Raji (cell line): ENCODE measurements around the gene C1QTNF5.

ENCODE experiments used
- POLR2A ChIP-seq: IDR thresholded peaks from 2 replicates; pipeline ENCODE4 v1.6.1; 2011; ENCODE audit warnings: low read depth, low read length, control low read depth; ENCODE audit not compliant: insufficient read depth

The C1QTNF5 gene

DNA sequence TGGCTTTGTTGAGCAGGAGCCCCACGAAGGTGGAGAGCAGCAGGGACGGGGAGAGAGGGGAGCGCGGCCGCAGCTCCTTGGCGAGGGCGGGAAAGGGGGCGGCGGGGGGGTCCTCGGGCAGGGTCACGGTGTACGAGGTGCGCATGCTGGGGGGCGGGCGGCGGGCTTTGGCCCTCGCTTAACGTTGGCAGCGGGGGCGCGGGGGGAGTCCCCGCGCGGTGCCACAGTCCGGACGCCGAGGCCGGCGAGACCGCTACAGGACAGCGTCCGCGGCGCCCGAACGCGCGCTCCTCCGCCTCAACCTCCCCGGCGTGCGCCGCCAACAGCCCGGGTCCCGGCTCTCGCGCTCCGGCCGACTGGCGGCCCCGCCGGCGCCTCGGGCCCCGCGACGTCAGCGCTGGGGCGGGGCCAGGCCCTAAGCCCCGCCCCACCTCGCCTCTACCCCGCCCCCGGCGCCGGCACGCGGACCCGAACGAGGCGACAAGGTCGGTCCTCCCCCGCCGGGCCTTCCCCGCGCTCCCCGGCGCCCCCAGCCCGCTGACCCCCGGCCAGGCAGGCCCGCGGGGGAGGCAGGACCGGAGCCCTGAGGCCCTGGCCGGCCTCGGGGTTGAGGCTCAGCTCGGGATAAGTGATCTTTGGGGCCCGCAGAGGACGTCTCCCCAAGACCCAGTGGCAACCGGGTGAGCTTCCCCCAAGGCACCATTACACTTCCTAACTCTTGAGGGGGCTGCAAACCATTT lies 23.3 kb upstream of the C1QTNF5 start:
- no peak for TF ChIP-seq POLR2A

DNA sequence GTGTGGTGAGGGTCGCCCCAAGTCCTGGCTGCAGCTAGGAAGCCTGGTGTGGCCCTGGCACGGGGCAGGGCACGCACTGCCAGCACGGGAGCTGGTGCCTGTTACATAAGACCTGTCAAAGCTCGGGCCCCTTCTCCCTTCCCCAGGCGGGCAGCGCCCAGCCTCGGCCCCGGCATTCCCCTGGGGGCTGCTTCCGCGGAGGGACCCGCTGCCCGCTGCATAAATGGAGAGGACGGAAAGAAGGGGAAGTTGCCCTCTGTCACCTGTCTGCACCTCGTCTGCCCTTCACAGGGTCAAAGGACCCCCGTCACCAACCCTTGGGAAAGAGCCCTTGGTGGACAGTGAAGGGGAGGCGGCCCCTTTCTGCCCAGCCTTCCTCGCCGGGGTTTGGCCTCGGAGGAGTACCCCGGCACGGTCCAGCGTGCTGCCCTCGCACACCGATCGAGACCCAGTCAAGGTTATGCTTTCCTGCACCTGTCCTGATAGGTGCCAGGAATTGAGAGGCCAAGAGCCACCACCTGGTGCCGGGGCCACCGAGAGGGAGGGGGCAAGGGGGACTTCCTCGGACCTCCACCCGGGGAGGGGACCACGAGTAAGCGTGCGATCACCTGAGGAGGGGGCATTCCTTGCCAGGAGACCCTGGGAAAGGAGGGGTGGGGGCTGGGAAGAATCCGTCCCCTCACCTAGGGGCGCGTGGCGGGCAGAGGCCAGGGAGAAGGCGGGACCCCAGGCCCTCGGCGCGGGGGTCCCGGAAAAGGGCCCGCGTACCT lies 22.6 kb upstream of the C1QTNF5 start:
- no peak for TF ChIP-seq POLR2A

DNA sequence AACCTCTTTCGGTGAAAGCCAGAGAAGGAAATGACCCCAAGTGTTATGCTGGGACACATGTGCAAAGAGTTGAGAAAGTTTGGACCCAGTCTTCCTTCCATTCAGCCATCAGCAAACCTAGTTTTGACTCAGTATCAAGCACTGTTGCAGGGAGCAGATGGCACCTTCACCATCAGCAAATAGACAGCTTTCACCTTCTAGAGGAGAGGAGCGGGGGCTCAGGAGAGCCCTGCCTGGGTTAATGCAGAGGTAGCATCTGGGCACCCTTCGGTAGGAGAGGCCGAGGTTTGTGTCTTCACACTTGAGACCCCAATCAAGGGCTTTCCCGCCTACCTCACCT lies 22.0 kb upstream of the C1QTNF5 start:
- TF ChIP-seq POLR2A = no peak

DNA sequence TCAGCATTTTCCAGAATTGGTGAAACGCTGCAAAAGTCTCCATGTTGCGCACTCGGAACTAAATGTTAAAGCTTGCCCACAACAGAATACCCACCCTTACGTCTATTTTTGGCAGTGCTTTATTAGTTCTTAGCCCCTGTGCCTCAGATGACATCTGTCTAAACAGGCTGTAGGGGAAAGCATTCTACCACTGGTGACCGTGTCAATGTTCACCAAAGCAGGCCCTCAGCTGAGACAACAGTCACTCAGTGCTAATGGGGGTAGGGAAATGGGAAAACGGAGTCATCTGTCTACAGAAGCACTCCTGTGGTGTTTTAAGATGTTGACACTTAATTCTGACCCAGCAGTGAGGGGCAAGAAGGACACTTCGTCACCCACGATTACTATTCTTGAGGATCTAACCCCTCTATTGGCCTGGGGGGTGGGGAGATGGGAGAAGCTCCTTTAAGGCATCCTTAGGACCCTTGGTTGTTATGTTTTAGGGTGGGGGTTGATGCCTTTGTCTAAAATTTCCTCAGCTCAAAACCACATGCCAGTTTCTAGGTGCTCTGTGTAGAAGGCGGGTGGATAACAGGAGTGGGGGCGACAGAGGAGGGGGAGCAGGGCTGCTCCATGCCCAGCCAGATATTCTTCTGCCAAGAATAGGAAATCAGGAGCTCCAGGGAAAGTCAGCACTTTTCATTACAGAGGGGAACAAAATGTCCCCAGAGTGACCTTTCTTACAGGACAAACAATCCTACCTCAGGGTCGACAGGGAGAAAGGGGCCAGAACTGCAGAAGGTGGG lies 21.4 kb upstream of the C1QTNF5 start:
- no peak for TF ChIP-seq POLR2A

DNA sequence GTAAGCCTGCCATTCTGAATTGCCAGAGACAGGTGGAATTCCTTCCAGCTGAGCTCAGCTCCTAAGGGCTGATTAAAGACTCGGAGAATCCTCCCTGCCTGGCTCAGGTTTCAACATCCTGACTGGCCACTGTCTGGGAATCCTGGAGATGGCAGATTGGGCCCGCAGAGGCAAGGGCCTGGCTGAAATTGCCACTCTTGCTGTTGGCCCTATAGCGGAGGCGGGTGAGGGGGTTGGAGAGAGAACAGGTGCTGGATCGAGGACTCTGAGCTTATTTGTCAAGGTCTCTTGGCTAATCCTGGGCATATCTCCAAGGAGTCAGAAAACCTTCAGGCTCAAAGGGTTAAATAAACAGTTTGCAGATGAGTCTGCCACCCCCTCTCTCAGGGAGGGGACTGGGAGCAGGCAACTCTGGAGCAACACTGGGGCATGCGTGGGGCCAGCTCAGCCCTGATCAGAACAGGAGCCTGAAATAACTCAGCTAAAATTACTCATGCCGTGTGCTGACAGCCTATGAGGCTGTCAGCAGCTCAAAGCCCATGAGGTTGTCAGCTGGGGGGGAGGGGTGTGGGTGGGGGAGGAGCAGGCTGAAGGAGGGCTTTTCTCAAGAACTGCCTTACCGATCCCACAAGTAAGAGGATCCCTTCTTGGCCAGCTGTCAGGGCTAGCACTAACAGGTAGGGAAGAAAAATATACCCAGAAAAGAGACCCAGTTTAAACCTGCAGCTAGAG lies 20.5 kb upstream of the C1QTNF5 start:
- TF ChIP-seq POLR2A = no peak

DNA sequence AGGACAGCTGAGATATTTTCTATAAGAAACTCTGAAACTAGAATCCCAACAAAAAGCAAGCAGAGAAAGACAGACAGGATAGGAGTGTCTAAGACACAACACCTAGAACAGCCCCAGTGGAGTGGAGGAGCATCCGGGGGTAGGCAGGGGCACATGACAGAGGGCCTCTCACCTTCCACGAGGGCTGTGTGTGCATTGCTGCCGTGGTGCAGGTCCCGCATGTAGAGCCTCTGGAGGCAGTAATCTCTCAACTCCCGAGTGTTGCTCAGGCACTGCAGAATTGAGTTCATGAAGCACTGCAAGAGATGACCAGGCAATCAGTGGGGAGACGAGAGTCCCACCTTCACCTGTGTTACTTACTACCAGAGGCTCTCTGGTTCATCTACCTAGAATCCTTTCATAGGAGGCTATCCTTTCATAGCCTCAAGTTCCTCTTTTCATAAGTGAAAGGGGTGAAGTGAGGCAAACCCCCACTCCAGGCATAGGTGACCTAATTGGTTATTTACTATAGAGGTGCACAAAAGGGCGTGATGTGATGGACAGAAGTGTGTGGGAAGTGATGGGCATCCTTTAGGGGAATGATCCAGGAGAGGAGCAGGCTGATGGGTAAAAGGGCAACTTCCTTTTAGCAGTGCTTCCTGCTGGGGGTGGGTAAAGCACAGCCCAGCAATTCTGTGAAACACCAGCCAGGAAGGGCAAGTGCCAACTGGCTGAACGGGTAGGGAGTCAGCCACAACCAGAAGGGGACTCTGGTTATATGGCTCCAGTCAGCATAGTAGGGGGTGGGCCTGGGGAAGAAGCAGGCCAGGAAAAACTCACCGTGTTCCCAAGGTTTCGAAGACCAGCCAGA lies 18.9 kb upstream of the C1QTNF5 start:
- TF ChIP-seq POLR2A = no peak

DNA sequence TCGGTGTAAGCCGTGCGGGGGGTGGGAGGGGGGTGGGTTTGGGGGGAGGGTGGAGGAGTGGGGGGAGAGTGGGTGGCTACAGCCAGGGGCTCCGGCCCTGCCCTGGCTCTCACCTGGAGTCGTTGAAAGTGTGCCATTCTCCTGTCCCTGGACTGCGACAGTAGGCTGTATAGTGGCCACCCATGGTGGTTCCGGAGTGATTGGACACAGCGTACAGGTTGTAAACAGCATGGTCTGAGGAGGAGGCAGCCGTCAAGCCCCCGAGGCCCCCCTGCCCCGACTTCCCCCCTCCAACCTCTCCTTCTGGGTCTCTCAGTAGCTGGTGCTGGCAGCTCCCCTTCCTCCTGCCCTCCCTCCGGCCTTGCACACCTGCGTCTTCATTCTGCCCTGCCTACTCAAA lies 16.4 kb upstream of the C1QTNF5 start:
- TF ChIP-seq POLR2A = no peak

DNA sequence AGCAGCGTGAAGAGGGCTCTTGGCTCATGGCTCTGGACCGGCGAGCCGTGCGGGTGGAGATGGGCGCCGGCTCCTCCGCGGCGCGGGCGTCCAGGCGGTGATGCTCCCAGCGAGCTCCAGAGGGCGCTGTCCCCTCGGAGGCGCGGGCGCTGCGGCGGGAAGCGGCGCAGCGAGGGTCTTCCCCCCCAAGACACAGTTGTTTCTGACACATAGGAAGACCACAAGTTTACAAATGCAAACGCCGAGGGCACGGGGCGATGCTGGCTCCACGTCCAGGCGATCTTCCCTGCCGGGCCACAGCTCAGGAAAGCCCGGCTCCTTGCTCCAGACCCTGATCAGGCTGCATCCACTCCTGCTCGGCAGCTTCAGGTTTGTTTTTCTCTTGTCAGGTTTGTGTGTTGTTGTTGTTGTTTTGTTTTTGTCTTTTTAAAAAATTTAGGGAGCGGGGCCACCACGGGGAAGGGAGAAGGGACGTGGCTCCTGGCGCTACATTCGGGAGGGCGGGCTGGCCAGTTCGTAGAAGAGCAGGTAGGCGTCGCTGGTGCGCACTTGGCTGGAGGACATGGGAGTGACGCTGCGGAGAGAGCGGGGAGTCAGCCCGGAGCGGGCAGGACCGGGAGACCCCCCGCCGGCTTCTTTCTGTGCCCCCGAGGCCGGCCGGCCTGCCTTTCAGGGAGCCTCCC lies 15.8 kb upstream of the C1QTNF5 start:
- no peak for TF ChIP-seq POLR2A

DNA sequence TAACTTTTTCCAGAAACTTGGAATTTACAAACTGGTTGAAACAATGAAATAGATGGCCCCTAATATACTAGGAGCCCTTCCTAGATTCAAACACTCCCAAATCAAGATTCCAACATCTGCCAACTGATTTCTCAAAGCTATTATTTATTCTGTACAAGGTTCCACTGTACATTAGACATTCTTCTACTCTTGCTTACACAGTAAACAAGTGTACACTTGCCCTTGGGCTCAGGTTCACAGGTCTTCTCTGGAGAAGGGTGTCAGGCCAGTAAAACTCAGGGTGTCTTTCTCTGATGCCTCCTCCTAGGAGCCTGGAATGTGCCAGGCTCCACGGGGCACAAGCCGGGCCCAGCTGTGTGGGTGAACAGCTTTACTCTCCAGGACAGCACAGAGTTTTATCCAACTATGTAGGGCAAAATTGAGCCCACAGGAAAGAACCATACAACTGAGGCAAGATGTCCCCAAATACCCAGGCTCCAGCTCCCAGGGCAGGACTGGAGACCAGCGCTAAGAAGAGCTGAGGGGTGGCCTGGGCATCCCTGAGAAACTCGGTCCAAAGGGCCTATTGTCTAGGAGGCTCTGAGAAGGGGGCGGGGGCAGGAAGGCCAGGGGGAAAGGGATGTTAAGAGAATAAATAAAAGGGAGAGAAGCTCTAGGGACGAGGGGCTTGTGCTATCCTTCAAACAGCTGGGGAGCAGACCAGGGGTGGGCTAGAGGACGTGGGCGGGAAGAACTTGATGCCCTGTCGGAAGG lies 14.6 kb upstream of the C1QTNF5 start:
- TF ChIP-seq POLR2A = no peak

DNA sequence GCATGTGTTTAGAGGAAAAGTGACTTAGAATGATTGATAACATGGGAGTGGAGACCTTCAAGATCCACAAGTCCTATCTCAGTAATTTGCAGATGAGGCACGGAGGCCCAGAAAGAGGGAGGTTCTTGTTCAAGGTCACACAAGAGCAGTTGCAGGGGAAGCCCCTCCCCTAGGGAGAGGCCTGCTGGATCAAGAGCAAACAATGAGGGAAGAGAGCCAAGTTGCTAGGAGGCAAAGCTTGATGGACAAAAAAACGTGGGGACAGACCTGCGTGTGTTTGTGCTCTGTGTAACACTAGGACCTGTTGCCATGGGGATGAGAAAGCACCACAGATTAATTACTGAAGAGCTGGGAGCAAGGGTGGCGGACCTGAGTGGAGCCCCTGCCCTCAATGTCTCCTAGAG lies 12.2 kb upstream of the C1QTNF5 start:
- TF ChIP-seq POLR2A = no peak

DNA sequence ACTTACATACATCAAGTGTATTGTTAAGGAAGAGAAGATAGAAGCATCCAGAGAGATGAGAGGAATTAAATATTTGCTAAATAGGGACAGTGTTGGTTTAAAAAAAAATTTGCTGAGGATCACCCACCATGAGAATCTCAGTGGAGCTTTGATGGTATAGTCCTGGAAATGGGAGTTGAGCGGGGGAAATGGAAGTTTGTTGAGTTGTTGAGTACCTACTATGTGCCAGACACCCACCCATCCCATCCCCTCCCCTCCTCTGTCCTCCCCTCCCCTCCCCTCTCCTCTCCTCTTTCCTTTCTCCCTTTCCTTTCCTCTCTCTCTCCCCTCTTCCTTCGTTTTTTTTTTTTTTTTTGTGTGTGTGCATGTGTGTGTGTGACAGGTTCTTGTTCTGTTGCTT lies 10.5 kb upstream of the C1QTNF5 start:
- TF ChIP-seq POLR2A = no peak

DNA sequence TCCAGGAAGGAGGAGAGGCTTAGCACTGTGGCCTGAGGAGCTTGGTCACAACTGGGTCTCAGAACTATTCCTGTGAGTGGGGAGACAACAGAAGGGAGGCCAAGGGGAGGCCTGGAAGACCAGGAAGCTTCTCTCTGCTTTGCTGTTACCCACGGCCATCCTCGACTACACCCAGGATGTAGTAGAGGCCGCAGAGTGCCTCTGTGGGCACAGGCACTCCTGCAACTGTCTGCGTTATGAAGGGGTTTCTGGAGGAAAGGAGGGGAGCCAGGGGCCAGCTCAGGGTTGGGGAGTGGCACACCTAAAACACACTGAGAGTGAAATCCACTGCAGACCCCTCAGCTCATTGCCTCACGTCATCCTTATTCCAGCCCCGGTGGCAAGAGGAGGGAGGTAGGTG lies 9.6 kb upstream of the C1QTNF5 start:
- TF ChIP-seq POLR2A = no peak

DNA sequence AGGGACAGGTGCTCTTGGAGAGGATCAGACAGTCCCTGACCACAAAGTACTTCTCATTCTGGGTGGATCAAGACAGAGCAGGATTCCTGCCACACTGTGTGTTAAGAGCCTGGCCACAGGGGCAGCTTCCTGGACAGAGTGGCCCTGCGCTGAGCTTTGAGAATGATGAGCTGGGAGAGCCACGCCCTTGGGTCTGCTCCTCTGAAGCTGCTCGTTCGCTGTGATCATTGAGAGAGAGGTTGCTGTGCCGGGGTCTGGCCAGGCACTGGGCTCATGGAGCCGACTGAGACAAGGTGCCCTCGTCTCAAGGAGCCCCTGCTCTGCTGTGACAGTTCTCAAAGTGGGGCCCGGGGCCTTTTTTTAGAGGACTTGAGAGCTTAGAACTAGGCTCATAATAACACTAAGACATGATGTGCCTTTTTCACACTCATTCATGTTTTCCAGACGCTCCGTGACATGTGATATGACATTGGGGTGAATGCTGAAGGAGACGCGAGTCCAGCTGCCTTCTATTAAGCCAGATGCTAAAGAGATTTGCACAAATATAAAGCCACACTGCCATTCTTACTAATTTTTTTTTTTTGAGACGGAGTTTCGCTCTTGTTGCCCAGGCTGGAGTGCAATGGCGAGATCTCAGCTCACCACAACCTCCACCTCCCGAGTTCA lies 7.4 kb upstream of the C1QTNF5 start:
- TF ChIP-seq POLR2A = no peak
